Kidney epithelial cell (primary cell): ENCODE measurements around the gene CHMP6. TPM values are rescaled to one million over a fixed set of nuclear protein-coding genes. Genes with fewer than 3 reads are reported as not detected.
A peak's percentile ranks its signal among the peaks of the same experiment; 100 is the strongest.

Source experiments
- DNase-seq: peaks from one replicate; pipeline ENCODE4 v3.0.0-alpha.2; 2010; ENCODE audit warnings: low read depth
- H3K27me3 ChIP-seq: 2 replicates; pipeline ENCODE4 v1.6.0; 2011; ENCODE audit warnings: low read length; ENCODE audit not compliant: control insufficient read depth, insufficient read depth
- H3K36me3 ChIP-seq: 2 replicates; pipeline ENCODE4 v1.5.1; 2011; ENCODE audit warnings: low read length; ENCODE audit not compliant: control insufficient read depth, insufficient read depth
- H3K4me3 ChIP-seq: 2 replicates; pipeline ENCODE4 v1.5.1; 2011; ENCODE audit warnings: low read depth, mild to moderate bottlenecking, control low read depth, low read length
- total RNA-seq: library from RNA; depleted of rRNA; stranded (reverse); fragments of >200 nt; gene quantifications from 2 replicates; pipeline ENCODE4 v1.2.3, GENCODE V29; 2015
- TF ChIP-seq, protein P1 (sequence below): IDR thresholded peaks from 2 replicates; pipeline ENCODE4 v1.5.1; 2011; ENCODE audit warnings: mild to moderate bottlenecking, moderate library complexity, low read length, control low read depth, inconsistent platforms; ENCODE audit not compliant: insufficient read depth, poor library complexity, severe bottlenecking

The CHMP6 gene
- total RNA-seq, 1 donor from 2014 or later: 26.6 TPM

DNA sequence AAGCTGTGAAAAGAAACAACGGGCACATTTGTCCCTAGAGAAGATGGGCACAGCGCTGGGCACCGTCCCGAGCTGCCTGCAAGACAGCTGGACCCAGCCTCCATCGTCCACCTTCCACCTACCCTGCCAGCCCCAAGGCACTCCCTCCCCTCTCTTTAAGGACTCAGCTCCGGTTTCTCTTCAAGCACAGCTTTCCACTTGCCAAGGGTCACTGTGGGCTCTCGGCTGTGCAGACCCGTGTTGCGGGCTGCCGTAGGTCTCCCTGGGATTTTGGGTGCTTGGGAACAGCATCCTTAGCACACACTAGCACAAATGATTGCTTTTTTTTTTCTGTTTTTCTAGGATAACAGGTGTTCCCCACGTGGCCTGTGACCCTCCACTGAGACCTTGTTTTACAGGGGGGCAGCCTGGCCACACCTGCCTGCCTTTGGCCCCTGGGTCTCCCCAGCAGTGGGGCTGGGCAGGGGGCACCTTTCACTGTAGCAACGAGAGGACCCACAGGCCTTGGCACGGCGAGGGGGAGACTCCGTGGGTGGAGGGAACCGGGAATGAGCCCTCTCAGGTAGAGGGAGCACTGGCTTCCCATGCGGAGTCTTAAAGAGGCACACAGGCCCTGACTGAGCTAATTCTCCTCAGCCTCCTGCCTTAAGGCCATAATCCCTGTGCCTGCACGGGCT is 1.4 kb downstream of the CHMP6 start:
- peaks cover under 1% of the 10 kb centered on the region for H3K27me3 ChIP-seq
- TF ChIP-seq, protein P1, sequence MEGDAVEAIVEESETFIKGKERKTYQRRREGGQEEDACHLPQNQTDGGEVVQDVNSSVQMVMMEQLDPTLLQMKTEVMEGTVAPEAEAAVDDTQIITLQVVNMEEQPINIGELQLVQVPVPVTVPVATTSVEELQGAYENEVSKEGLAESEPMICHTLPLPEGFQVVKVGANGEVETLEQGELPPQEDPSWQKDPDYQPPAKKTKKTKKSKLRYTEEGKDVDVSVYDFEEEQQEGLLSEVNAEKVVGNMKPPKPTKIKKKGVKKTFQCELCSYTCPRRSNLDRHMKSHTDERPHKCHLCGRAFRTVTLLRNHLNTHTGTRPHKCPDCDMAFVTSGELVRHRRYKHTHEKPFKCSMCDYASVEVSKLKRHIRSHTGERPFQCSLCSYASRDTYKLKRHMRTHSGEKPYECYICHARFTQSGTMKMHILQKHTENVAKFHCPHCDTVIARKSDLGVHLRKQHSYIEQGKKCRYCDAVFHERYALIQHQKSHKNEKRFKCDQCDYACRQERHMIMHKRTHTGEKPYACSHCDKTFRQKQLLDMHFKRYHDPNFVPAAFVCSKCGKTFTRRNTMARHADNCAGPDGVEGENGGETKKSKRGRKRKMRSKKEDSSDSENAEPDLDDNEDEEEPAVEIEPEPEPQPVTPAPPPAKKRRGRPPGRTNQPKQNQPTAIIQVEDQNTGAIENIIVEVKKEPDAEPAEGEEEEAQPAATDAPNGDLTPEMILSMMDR: no peak
- H3K4me3 ChIP-seq: peak overlapping the region; percentile 59
- DNase-seq: no peak
- peaks cover 2% of the 10 kb centered on the region for H3K36me3 ChIP-seq

DNA sequence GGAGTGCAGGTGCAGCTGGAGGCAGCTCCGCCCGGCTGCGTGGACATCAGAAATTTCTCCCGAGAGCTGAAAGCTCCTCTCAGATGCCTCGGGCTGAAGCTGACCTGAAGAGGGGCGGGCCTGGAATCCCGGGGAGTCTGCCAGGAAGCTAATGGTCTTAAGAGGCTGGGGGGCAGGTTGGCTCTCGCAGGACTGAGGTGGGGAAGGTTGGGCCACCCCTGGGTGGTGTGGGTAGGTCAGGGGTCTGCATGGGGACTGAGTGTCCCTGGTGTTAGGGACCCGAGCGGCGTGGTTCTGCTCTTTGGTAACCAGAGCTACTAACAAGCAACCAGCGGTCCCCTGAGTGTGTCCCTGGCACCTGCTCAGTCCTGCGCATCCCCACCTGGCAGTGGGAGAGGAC is 3.5 kb downstream of the CHMP6 start:
- no peaks in the 10 kb centered on the region for H3K27me3 ChIP-seq
- no peak for DNase-seq
- TF ChIP-seq, protein P1: no peak
- H3K4me3 ChIP-seq: no peak overlapping the region
- H3K36me3 ChIP-seq: peaks cover 2% of the 10 kb centered on the region

DNA sequence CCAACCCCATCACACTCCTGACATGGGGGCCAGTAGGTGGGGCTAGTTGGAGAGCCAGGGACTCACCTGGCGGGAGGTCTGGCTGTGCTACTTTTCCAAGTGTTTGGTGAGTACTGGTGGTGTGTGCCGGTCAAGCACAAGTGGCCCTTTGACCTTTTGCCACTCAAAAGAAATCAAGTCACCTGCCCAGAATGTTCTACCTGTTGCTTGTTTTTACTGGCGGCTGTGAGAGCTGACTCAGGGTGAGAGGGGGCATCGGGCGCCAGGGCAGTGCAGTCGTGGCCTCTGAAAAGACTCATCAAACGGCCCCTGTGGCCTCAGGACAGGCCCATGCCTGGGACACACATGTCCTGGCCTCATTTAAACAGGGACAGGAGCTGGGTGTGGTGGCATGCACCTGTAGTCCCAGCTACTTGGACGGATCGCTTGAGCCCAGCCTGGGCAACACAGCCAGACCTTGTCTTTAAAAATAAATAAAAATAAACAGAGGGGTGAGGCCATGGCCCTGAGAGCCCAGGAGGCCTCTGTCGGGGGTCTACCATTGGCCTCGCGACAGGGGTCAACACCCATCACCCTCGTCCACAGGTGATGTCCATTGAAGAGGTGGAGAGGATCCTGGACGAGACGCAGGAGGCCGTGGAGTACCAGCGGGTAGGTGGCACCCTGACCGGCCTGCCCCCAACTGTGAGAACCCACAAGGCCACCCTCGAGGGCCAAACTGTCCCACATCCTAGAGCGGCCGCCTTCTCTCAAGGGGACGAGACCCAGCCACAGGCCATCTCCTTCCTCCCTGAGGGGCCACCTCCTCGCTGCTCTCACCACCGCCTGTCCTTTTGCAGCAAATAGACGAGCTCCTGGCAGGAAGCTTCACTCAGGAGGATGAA is 5.0 kb downstream of the CHMP6 start:
- TF ChIP-seq, protein P1: no peak
- DNase-seq: no peak

DNA sequence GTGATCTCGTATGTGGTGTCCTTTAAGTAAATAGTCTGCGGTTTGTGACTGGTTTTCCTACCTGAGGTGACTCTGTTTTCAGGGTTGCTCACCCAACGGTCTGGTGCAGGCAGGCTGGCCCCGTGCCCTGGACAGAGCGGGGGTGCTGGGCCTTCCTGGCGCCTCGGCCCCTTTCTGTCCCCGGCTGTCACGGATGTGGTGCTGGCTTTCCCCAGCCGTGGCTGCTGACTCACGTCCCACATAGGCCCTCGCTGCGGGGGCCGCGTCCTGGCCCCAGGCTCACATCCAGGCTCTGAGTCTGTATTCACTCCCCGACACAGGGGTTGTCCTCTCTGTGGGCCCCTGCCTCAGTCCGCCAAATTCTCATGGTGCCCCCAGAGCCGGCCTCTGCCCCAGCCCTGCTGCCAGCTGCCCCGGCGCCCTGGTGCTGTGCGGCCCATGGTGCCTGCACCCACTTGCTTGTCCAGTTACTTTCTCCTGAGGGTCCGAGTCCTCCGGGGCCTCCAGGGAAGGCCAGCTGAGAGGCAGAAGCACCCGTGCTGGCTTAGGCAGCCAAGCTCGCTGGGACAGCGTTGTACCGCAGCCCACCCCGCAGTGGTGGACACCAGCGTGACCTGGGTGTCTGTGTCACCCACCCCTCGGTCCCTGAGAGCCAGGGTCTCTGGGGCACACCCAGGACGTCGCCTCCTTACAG is 5.9 kb downstream of the CHMP6 start:
- Histone ChIP-seq H3K36me3 (peaks cover 2% of the 10 kb centered on the region), H3K4me3 (no peak overlapping the region), H3K27me3 (peaks cover 4% of the 10 kb centered on the region)
- TF ChIP-seq, protein P1: no peak
- DNase-seq: no peak

More for the DNA sequence above, 5.0 kb downstream of the CHMP6 start:
- Histone ChIP-seq H3K27me3 (no peaks in the 10 kb centered on the region), H3K36me3 (peaks cover 2% of the 10 kb centered on the region), H3K4me3 (no peak overlapping the region)

DNA sequence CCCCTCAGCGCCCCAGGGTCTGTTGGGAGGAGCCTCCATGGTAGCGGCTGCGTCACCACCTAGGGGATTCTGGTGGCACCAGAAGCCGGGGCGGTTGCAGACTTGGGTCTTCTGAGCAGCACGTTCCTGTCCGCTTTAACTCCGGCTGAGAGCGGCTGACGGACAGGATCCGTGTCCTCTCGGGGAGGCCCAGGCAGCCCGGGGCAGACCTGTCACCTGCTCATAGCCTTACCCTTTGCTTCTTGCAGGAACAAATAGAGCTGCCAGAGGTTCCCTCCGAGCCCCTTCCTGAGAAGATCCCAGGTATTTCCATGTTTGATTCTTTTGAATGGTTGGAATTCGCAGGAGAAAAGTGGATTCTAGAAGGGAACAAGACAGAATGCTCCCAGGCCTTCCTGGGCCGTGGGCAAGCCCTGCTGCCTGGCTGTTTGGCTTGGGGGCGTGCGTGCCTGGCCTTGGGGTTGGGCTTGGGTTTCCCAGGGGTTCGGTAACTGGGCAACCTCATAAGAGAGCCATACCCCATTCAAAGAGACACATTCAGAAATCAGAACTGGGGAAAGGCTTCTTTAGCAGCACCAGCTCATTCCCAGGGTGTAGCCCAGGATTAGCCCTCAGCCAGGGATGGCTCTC is 6.6 kb downstream of the CHMP6 start:
- DNase-seq: no peak
- Histone ChIP-seq H3K36me3 (peaks cover 2% of the 10 kb centered on the region), H3K27me3 (peaks cover 9% of the 10 kb centered on the region), H3K4me3 (no peak overlapping the region)
- TF ChIP-seq, protein P1: no peak
